HG03064 (cell line): Measurements from ENCODE around the gene ZNF708.
"Not testable (repeated sequence)": the region's sequence is repeated elsewhere in the genome, so short reads cannot be mapped to it uniquely, and the experiment has no call there.

ENCODE experiments used
- ATAC-seq: cut with Tn5 transposase; IDR thresholded peaks from one replicate; pipeline ENCODE4 v1.9.1; 2021; ENCODE audit warnings: low read depth; ENCODE audit not compliant: unreplicated experiment

The ZNF708 gene

GRCh38 chr19:21260848-21261381 lies 68.3 kb downstream of the ZNF708 start:
- ATAC-seq: not testable (repeated sequence)

DNA sequence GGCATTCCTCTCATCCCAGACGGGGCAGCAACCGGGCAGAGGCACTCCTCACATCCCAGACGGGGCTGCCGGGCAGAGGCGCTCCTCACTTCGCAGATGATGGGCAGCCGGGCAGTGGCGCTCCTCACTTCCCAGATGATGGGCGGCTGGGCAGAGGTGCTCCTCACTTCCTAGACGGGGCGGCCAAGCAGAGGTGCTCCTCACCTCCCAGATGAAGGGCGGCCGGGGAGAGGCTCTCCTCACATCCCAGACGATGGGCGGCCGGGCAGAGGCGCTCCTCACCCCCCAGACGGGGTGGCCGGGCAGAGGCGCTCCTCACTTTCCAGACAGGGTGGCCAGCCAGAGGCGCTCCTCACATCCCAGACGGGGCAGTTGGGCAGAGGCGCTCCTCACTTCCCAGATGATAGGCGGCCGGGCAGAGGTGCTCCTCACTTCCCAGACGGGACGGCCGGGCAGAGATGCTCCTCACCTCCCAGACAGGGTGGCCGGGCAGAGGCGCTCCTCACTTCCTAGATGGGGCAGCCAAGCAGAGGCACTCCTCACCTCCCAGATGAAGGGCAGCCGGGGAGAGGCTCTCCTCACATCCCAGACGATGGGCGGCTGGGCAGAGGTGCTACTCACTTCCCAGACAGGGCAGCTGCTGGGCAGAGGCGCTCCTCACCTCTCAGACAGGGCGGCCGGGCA lies 68.9 kb downstream of the ZNF708 start:
- no peak for ATAC-seq

- not testable (repeated sequence) for ATAC-seq
These were observed 69.6 kb downstream of the ZNF708 start for GRCh38 chr19:21259421-21260124.

DNA sequence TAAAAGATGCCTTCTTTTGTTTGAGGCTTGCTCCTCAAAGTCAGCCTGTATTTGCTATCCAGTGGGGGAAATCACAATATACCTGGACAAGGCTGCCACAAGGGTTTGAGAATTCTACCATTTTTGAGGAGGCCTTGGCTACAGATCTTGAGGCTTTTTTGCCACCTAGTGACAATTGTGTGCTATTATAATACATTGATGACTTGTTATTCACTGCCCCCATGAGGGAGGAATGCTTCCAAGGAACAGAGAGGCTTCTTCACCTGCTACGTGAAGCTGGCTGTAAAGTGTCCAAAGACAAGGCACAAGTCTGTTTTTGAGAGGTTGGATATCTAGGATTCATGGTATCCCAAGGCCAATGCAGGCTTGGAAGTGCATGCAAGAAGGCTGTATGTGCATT lies 72.5 kb downstream of the ZNF708 start:
- ATAC-seq: no peak
